ENCODE results near the gene AQP10. TPM values are rescaled to one million over a fixed set of nuclear protein-coding genes. Genes with fewer than 3 reads are reported as not detected.
"Not testable (repeated sequence)": the region's sequence is repeated elsewhere in the genome, so short reads cannot be mapped to it uniquely, and the experiment has no call there.

Gene AQP10
- total RNA-seq, 1 experiment from 2014 or later = not detected

GRCh38 chr1:154313066-154313356 lies 7.9 kb upstream of the AQP10 start:
- ChIA-PET CTCF (no interaction called here), POLR2A (no interaction called here)
- DNase-seq (ENCODE audit: low read depth, low spot score) (no peak), ATAC-seq (no peak)
- no TSS peak for BruUV-seq (replicated peaks)
- no peak overlapping the region for H3K27ac ChIP-seq (ENCODE audit: low read length)
- H3K9me3 ChIP-seq (ENCODE audit: control insufficient read depth, insufficient read depth, low read depth, low read length) = no peaks in the 10 kb centered on the region; the same call in 1 of the 2 replicates
- intact Hi-C loops (cut with micrococcal nuclease; ENCODE audit: unreplicated experiment) = no loop called here
- TF ChIP-seq, protein P1, sequence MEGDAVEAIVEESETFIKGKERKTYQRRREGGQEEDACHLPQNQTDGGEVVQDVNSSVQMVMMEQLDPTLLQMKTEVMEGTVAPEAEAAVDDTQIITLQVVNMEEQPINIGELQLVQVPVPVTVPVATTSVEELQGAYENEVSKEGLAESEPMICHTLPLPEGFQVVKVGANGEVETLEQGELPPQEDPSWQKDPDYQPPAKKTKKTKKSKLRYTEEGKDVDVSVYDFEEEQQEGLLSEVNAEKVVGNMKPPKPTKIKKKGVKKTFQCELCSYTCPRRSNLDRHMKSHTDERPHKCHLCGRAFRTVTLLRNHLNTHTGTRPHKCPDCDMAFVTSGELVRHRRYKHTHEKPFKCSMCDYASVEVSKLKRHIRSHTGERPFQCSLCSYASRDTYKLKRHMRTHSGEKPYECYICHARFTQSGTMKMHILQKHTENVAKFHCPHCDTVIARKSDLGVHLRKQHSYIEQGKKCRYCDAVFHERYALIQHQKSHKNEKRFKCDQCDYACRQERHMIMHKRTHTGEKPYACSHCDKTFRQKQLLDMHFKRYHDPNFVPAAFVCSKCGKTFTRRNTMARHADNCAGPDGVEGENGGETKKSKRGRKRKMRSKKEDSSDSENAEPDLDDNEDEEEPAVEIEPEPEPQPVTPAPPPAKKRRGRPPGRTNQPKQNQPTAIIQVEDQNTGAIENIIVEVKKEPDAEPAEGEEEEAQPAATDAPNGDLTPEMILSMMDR (IDR thresholded peaks at IDR 0.05) = no peak
- TF ChIP-seq SIN3A (IDR thresholded peaks at IDR 0.05; ENCODE audit: borderline replicate concordance, insufficient read depth, low read depth, low read length) (no peak), TCF7L2 (IDR thresholded peaks at IDR 0.05; ENCODE audit: low read depth, low read length) (no peak), POLR2AphosphoS5 (IDR thresholded peaks at IDR 0.05; ENCODE audit: low read depth, low read length) (no peak)
- TF ChIP-seq, protein P2, sequence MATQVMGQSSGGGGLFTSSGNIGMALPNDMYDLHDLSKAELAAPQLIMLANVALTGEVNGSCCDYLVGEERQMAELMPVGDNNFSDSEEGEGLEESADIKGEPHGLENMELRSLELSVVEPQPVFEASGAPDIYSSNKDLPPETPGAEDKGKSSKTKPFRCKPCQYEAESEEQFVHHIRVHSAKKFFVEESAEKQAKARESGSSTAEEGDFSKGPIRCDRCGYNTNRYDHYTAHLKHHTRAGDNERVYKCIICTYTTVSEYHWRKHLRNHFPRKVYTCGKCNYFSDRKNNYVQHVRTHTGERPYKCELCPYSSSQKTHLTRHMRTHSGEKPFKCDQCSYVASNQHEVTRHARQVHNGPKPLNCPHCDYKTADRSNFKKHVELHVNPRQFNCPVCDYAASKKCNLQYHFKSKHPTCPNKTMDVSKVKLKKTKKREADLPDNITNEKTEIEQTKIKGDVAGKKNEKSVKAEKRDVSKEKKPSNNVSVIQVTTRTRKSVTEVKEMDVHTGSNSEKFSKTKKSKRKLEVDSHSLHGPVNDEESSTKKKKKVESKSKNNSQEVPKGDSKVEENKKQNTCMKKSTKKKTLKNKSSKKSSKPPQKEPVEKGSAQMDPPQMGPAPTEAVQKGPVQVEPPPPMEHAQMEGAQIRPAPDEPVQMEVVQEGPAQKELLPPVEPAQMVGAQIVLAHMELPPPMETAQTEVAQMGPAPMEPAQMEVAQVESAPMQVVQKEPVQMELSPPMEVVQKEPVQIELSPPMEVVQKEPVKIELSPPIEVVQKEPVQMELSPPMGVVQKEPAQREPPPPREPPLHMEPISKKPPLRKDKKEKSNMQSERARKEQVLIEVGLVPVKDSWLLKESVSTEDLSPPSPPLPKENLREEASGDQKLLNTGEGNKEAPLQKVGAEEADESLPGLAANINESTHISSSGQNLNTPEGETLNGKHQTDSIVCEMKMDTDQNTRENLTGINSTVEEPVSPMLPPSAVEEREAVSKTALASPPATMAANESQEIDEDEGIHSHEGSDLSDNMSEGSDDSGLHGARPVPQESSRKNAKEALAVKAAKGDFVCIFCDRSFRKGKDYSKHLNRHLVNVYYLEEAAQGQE (IDR thresholded peaks at IDR 0.05; ENCODE audit: insufficient read depth in 1 of 2, low read depth in 2 of 2, low read length in 1 of 2) = no peak
- no peaks in the 10 kb centered on the region for H3K4me1 ChIP-seq (ENCODE audit: control insufficient read depth, insufficient read depth, low read length)
- no peak overlapping the region for H3K4me3 ChIP-seq (ENCODE audit: low read depth in 2 of 2, low read length in 2 of 2)
- in situ Hi-C loops (cut with HindIII; ENCODE audit: low pct_unique_long_range_greater_than_20kb, low sequenced_read_pairs) = no loop called here
- H3K36me3 ChIP-seq (ENCODE audit: control insufficient read depth, insufficient read depth, low read length) = no peaks in the 10 kb centered on the region
- H3K27me3 ChIP-seq (ENCODE audit: control insufficient read depth, insufficient read depth, low read length) = no peaks in the 10 kb centered on the region

GRCh38 chr1:154314226-154314625 lies 6.7 kb upstream of the AQP10 start:
- H3K27ac ChIP-seq (ENCODE audit: low read length); H3K27me3 ChIP-seq (ENCODE audit: control insufficient read depth, insufficient read depth, low read length); CTCF ChIA-PET; in situ Hi-C loops (cut with HindIII; ENCODE audit: low pct_unique_long_range_greater_than_20kb, low sequenced_read_pairs); H3K4me1 ChIP-seq (ENCODE audit: control insufficient read depth, insufficient read depth, low read length); H3K4me3 ChIP-seq (ENCODE audit: low read depth in 2 of 2, low read length in 2 of 2); BruUV-seq (replicated peaks); DNase-seq (ENCODE audit: low read depth, low spot score); ATAC-seq; H3K36me3 ChIP-seq (ENCODE audit: control insufficient read depth, insufficient read depth, low read length); intact Hi-C loops (cut with micrococcal nuclease; ENCODE audit: unreplicated experiment); H3K9me3 ChIP-seq (ENCODE audit: control insufficient read depth, insufficient read depth, low read depth, low read length): not testable (repeated sequence)
- POLR2A ChIA-PET = interaction anchor here (0.6 kb wide), 1 partner anchor 248 kb away, joined by 3 read pairs; no protein-coding TSS in a partner anchor

DNA sequence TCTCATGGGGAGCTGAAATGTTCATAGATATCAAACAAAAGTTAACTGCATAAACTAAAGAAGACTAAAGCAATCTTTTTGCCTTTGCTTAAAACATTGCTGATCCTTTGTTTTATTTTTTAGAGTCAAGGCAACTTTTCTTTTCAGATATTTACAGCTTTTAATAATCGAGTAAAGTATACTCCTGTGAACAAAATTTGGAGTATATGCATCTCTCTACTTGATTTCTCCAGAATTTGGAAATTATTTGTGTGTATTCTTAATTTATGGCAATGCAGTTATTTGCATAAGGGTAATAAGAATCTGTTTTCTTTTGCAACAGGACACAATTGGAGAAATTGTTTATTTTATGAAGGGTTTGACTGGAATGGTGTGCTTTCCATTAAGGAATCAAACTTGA lies 4.2 kb upstream of the AQP10 start:
- no peak for ATAC-seq
- no TSS peak for BruUV-seq (replicated peaks)
- CTCF ChIA-PET = no interaction called here

More for the DNA sequence above, 4.2 kb upstream of the AQP10 start:
- Histone ChIP-seq H3K36me3 (ENCODE audit: control insufficient read depth, insufficient read depth, low read length) (no peaks in the 10 kb centered on the region), H3K4me1 (ENCODE audit: control insufficient read depth, insufficient read depth, low read length) (no peaks in the 10 kb centered on the region), H3K4me3 (ENCODE audit: low read depth in 2 of 2, low read length in 2 of 2) (no peak overlapping the region), H3K9me3 (ENCODE audit: control insufficient read depth, insufficient read depth, low read depth, low read length) (no peaks in the 10 kb centered on the region; the same call in 1 of the 2 replicates), H3K27me3 (ENCODE audit: control insufficient read depth, insufficient read depth, low read length) (no peaks in the 10 kb centered on the region), H3K27ac (ENCODE audit: low read length) (no peak overlapping the region)
- intact Hi-C loops (cut with micrococcal nuclease; ENCODE audit: unreplicated experiment) = no loop called here
- no peak for TF ChIP-seq SIN3A (IDR thresholded peaks at IDR 0.05; ENCODE audit: borderline replicate concordance, insufficient read depth, low read depth, low read length)
- TF ChIP-seq, protein P1 (IDR thresholded peaks at IDR 0.05) = no peak
- TF ChIP-seq, protein P2 (IDR thresholded peaks at IDR 0.05; ENCODE audit: insufficient read depth in 1 of 2, low read depth in 2 of 2, low read length in 1 of 2) = no peak
- TF ChIP-seq POLR2AphosphoS5 (IDR thresholded peaks at IDR 0.05; ENCODE audit: low read depth, low read length) = no peak
- TF ChIP-seq TCF7L2 (IDR thresholded peaks at IDR 0.05; ENCODE audit: low read depth, low read length) = no peak
- in situ Hi-C loops (cut with HindIII; ENCODE audit: low pct_unique_long_range_greater_than_20kb, low sequenced_read_pairs) = no loop called here
- POLR2A ChIA-PET = no interaction called here
- DNase-seq (ENCODE audit: low read depth, low spot score) = no peak
